DND-41 (cell line): ENCODE measurements around the gene CCDC69.

Experiments used
- CTCF ChIP-seq: IDR thresholded peaks from 2 replicates; pipeline ENCODE4 v1.5.1; 2012; ENCODE audit warnings: borderline replicate concordance, low read length, moderate library complexity, mild to moderate bottlenecking; ENCODE audit not compliant: poor library complexity, severe bottlenecking; ENCODE audit errors: extremely low read depth
- EZH2 ChIP-seq: IDR thresholded peaks from 3 replicates; pipeline ENCODE4 v1.6.1; 2012; ENCODE audit warnings: borderline replicate concordance, low read depth, mild to moderate bottlenecking, moderate library complexity, low read length, inconsistent platforms; ENCODE audit not compliant: severe bottlenecking

- no peak for TF ChIP-seq CTCF
- no peak for TF ChIP-seq EZH2
These were observed 31.9 kb upstream of the CCDC69 start for GRCh38 chr5:151255621-151256286.
